Activated CD4-positive, CD25-positive, alpha-beta regulatory T cell treated with anti-CD3 and anti-CD28 coated beads, Interleukin-2, amount 50 U/mL, for 72 hours (primary cell): ENCODE measurements around the gene PSENEN.
"Not testable (repeated sequence)": the region's sequence is repeated elsewhere in the genome, so short reads cannot be mapped to it uniquely, and the experiment has no call there.

Experiments
- DNase-seq: peaks from one replicate; pipeline ENCODE4 v3.0.0; 2021

PSENEN gene

DNA sequence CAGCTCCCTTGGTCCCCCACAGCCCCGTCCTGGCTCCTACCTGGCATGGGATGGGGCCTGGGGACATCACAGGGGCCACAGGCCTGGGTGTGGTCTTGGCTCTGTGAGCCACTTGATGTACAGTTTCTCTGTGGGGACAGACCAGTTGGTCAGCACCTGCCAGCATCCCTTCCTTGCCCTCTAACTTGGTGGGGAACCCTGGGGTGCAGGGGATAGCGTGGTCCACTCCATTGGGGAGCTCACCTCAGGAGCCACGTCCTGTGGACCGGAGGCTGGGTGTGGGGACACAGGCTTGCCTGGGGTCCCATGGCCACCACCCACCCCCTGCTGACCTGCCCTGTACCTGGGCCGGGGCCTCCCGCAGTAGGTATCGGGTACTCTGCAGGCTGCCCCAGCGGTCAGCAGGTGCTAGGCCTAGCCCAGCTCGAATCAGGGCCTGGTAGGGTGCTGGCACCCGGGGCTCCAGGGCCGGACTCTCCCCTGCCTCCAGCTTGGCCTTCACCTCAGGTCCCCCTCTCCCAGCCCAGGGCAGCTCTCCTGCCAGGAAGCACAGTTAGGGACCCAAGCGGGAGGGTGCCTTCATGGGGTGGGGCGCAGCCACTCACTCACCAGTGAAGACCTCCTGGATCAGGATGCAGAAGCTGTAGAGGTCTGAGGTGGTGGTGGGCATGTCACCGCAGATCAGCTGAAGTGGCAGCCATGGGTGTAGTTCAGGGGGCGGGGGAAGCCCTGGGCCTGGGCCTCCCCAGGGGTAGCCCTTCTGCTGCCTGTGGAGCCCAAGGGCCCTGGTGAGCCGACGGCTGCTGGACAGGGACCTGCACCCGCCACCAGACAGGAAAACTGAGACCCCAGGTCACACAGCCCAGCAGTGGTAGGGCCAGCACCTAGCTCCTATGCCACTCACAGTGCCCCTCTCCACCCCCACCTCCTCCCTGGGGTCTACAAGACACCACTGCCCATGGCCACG, 44.8 kb downstream of the PSENEN start:
- DNase-seq = no peak

DNA sequence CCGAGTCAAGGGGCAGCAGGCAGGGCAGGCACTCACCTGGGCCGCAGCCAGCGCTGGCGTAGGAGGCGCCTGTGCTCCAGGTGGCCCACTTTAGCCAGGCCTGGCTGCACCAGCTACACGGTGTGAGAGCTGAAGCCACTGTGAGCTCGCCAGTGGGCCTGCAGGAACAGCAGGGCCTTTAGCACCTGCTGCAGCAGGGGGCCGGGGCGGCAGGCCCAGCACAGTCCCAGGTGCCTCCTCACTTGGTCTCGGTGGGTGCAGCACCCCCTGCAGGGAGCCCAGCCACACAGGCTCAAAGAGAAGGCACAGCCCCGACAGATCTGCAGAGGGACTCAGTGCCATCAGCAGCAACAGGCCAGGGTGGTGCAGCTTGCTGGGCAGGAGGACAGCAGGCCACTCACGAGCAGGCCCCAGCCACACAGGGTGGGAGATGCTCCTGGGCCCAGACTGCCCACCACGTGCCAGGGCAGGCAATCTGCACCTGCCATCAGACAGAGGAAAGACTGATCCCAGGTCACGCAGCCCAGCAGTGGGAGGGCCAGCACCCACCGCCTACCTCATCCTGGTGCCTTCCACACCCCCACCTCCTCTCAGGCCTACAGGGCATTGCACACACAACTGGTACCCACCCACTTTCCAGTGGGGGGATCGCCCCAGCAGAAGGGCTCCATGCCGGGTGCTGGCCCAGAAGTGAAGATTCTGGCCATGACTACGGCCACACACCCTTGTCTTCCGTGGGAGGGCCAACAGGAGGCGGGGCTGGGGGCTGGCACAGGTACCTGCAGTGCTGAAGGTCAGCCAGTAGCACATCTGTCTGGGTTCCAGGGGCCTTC, 45.7 kb downstream of the PSENEN start:
- no peak for DNase-seq

DNA sequence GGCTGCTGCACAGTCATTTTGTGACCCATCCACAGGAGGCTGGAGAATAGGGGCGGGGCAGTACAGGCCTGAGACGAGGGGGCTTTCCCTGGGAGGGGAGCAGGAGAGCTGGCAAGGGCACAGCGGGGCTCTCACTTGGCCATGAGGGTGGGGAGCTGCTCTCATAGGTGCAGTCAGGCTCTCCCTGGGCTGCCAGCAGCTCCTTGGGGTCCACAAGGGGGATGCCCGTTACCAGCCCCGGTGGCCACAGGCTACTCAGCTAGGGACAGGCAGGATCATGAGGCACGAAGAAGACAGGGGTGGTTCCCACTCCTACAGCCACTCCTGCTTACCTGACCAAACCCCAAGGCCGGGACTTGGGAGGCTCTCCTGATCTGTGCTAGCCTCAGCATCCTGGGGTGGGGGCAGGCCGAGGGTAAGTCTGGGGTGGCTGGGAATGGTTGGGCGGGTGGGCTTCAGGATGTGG, 46.4 kb downstream of the PSENEN start:
- no peak for DNase-seq

DNA sequence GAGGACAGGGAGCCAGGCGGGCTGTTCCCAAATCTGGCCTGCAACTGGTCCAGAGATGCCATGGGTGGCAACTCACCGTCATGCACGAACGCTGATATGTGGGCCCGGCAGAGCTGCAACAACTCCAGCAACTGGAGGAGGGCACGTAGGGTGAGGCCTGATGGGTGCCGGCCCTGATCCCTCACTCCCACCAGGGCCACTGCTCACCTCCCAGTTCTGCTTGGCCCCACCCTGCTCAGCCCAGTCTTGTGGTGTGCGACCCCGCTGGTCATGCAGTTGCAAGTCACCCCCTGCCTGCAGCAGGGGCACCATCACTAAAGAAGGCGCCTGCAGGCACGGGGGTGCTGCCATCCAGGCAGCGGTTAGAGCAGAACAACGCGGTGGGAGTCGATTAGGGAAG, 46.9 kb downstream of the PSENEN start:
- DNase-seq = no peak

DNA sequence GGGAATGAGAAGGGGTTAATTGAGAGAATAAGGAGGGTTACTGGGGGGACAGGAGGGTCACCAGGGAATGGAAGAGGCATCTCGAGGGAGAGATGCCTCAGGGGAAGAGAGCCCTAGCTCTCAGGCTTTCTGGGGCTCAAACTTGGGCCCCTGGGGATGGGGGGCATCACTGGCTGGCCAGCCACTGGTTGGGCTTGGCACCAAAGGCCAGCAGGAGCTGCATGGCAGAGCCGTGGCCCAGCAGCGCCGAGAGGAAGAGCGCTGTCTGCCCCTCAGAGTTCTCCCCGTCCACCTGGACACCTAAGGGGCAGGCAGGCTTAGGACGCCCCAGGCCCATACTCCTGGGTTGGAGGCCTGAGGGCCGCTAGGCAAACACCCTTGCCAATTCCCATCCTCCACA, 47.4 kb downstream of the PSENEN start:
- no peak for DNase-seq

GRCh38 chr19:35793381-35794165, 48.1 kb downstream of the PSENEN start:
- DNase-seq = no peak

GRCh38 chr19:35795564-35795963, 50.1 kb downstream of the PSENEN start:
- not testable (repeated sequence) for DNase-seq
